Stomach (tissue), 4 donors: ENCODE data around the gene OR13D1.
"Not testable (repeated sequence)": the region's sequence is repeated elsewhere in the genome, so short reads cannot be mapped to it uniquely, and the experiment has no call there.

Experiments used
- CTCF ChIP-seq, 7 experiments: fragments of 450-650 bp in 4 of 7; fragments of 200-600 bp in 3 of 7; sonication (generic) in 3 of 7; IDR thresholded peaks; one replicate each; pipeline ENCODE4 v1.5.1; 2016 to 2019; ENCODE audit warnings: antibody characterized with exemption in 7 of 7, control low read depth in 2 of 7, mild to moderate bottlenecking in 1 of 7
- EP300 ChIP-seq: sonication (generic); formaldehyde crosslinking; IDR thresholded peaks from one replicate; pipeline ENCODE4 v1.6.1; 2017; ENCODE audit warnings: antibody characterized with exemption
- POLR2A ChIP-seq, 4 donors: fragments of 450-650 bp; IDR thresholded peaks; one replicate each; pipeline ENCODE4 v1.6.1; 2016; ENCODE audit warnings: antibody characterized with exemption in 4 of 4, control low read depth in 2 of 4, mild to moderate bottlenecking in 1 of 4, moderate library complexity in 1 of 4

DNA sequence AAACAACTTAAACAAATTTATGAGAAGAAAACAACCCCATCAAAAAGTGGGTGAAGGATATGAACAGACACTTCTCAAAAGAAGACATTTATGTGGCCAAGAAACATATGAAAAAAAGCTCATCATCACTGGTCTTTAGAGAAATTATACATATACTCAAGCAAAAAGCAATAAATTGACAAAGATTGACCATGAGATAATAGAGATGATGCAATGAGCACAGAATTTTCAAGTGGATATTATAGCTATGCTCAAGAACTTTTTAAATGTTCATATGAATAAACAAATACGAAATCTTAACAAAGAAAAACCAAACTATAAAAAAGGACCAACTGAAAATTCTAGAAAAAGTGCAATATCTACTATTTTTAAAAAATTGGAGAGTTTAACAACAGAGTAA lies 14.4 kb downstream of the OR13D1 start:
- TF ChIP-seq CTCF (IDR thresholded peaks at IDR 0.05); EP300; POLR2A (IDR thresholded peaks at IDR 0.05): not testable (repeated sequence)
